ENCODE measurements around the gene KCNJ9. TPM values are rescaled to one million over a fixed set of nuclear protein-coding genes. Genes with fewer than 3 reads are reported as not detected.

The KCNJ9 gene
- total RNA-seq, 1 experiment from 2014 or later, result 0.05 TPM

DNA sequence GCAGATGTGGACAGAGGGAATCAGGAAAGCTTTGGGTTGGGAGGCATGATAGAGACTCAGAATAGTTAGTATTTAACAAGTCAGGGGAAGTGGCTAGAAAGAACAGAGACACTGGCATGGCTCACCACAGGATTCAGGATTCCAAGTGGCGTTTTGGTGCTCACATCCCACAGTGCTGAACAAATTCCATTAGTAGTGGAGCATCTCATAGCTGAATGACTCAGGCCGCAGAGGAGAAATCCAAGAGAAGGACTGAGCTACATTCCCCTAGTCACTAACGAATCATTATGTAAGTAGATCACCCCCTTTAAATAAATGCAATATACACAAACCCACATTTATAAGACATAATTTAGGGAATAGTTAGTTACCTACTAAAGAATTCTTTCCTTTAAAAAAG is 5.0 kb upstream of the KCNJ9 start (continued):
- TF ChIP-seq YY1 (IDR thresholded peaks at IDR 0.05; ENCODE audit: extremely low read depth, insufficient replicate concordance, low read depth, low read length) (no peak), POLR2AphosphoS5 (IDR thresholded peaks at IDR 0.05; ENCODE audit: low read depth, low read length) (no peak), TCF7L2 (IDR thresholded peaks at IDR 0.05; ENCODE audit: borderline replicate concordance, extremely low read depth, insufficient read depth, insufficient read length) (no peak)

DNA sequence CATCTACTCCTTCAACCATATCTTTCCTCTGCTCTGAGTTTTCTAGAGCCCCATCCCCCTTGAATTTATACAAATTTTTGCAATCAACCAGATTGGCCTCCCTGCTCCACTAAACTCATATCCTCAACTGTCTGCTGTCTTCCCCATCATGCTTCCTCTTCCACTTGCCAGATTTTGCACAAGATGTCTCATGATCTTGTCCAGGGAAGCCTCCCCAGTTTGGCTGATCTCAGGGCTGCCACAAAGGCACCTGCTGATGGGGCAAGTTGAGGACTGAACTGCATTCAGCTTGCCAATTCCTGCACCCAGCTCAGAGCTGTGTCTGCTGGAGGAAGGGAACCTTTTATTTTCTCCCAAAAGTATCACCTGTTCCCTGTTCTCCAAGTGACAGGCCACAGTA is 3.9 kb upstream of the KCNJ9 start:
- CTCF ChIA-PET, result interaction anchor here (1.0 to 2.6 kb wide), 7 partner anchors 10 to 175 kb away, joined by 3 to 33 read pairs (median 5); no protein-coding TSS in a partner anchor
- Histone ChIP-seq H3K4me2 (ENCODE audit: low read length) (no peak overlapping the region), H4K20me1 (ENCODE audit: insufficient read depth) (no peaks in the 10 kb centered on the region), H3K9me3 (ENCODE audit: control insufficient read depth in 1 of 2, insufficient read depth in 1 of 2, low read depth in 1 of 2, low read length in 2 of 2) (no peaks in the 10 kb centered on the region), H3K36me3 (ENCODE audit: control insufficient read depth in 1 of 2, insufficient read depth in 2 of 2, low read length in 2 of 2) (no peaks in the 10 kb centered on the region), H3K4me1 (ENCODE audit: control insufficient read depth in 1 of 2, insufficient read depth in 2 of 2, low read length in 2 of 2) (no peaks in the 10 kb centered on the region; a peak in 1 of 4 replicates), H3K27me3 (ENCODE audit: insufficient read depth, low read length) (peaks cover 25% of the 10 kb centered on the region), H3K4me3 (replicated peaks in 1 of 2; ENCODE audit: low read depth in 1 of 2, low read length in 2 of 2) (no peak overlapping the region), H3K9me2 (ENCODE audit: insufficient read depth) (no peaks in the 10 kb centered on the region), H2AFZ (ENCODE audit: low read depth, low read length, poor library complexity, severe bottlenecking) (no peak overlapping the region), H3K27ac (ENCODE audit: low read depth, low read length) (no peak overlapping the region), H3K79me2 (ENCODE audit: insufficient read depth, low read length) (no peaks in the 10 kb centered on the region), H3K9ac (ENCODE audit: low read length) (no peak overlapping the region)
- RAD21 ChIA-PET (ENCODE audit: low non-redundant PET in 1 of 2, low total read pairs in 2 of 2, uncharacterized antibody in 2 of 2, unreplicated experiment in 2 of 2), result interaction anchor here (0.7 to 1.7 kb wide), 3 partner anchors 19 to 30 kb away, joined by 3 to 7 read pairs (median 4); no protein-coding TSS in a partner anchor
- DNase-seq (ENCODE audit: low read depth, low spot score) (no peak), ATAC-seq (no peak)
- POLR2A ChIA-PET, result no interaction called here
- no TSS peak for BruUV-seq (replicated peaks)
- intact Hi-C loops (cut with micrococcal nuclease), result no loop called here
- TF ChIP-seq, protein P1, sequence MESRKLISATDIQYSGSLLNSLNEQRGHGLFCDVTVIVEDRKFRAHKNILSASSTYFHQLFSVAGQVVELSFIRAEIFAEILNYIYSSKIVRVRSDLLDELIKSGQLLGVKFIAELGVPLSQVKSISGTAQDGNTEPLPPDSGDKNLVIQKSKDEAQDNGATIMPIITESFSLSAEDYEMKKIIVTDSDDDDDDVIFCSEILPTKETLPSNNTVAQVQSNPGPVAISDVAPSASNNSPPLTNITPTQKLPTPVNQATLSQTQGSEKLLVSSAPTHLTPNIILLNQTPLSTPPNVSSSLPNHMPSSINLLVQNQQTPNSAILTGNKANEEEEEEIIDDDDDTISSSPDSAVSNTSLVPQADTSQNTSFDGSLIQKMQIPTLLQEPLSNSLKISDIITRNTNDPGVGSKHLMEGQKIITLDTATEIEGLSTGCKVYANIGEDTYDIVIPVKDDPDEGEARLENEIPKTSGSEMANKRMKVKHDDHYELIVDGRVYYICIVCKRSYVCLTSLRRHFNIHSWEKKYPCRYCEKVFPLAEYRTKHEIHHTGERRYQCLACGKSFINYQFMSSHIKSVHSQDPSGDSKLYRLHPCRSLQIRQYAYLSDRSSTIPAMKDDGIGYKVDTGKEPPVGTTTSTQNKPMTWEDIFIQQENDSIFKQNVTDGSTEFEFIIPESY (IDR thresholded peaks at IDR 0.05; ENCODE audit: extremely low read depth, insufficient replicate concordance, low read length), result no peak
- TF ChIP-seq POLR2A (IDR thresholded peaks at IDR 0.05; ENCODE audit: borderline replicate concordance, extremely low read depth, insufficient read depth, insufficient read length) (no peak), SRF (IDR thresholded peaks at IDR 0.05; ENCODE audit: low read depth) (no peak), ZNF274 (IDR thresholded peaks at IDR 0.05; ENCODE audit: low read depth, low read length) (no peak), EGR1 (IDR thresholded peaks at IDR 0.05; ENCODE audit: low read depth) (no peak), YY1 (IDR thresholded peaks at IDR 0.05; ENCODE audit: extremely low read depth, insufficient replicate concordance, low read depth, low read length) (no peak), FOSL1 (IDR thresholded peaks at IDR 0.05; ENCODE audit: low read depth) (no peak), RAD21 (IDR thresholded peaks at IDR 0.05; ENCODE audit: low read depth) (no peak), TCF7L2 (IDR thresholded peaks at IDR 0.05; ENCODE audit: borderline replicate concordance, extremely low read depth, insufficient read depth, insufficient read length) (no peak), EZH2phosphoT487 (IDR thresholded peaks at IDR 0.05; ENCODE audit: borderline replicate concordance) (no peak), ELF1 (IDR thresholded peaks at IDR 0.05; ENCODE audit: borderline replicate concordance, low read depth) (no peak)
- TF ChIP-seq, protein P2, sequence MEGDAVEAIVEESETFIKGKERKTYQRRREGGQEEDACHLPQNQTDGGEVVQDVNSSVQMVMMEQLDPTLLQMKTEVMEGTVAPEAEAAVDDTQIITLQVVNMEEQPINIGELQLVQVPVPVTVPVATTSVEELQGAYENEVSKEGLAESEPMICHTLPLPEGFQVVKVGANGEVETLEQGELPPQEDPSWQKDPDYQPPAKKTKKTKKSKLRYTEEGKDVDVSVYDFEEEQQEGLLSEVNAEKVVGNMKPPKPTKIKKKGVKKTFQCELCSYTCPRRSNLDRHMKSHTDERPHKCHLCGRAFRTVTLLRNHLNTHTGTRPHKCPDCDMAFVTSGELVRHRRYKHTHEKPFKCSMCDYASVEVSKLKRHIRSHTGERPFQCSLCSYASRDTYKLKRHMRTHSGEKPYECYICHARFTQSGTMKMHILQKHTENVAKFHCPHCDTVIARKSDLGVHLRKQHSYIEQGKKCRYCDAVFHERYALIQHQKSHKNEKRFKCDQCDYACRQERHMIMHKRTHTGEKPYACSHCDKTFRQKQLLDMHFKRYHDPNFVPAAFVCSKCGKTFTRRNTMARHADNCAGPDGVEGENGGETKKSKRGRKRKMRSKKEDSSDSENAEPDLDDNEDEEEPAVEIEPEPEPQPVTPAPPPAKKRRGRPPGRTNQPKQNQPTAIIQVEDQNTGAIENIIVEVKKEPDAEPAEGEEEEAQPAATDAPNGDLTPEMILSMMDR (IDR thresholded peaks at IDR 0.05 in 2 of 3, conservative IDR thresholded peaks at IDR 0.05 in 1 of 3; ENCODE audit: borderline replicate concordance in 1 of 3, insufficient read depth in 1 of 3, low read depth in 2 of 3, low read length in 2 of 3), result no peak
